GM18505 (cell line): Measurements from ENCODE around the gene PTGES3L.
"Not testable (repeated sequence)": the region's sequence is repeated elsewhere in the genome, so short reads cannot be mapped to it uniquely, and the experiment has no call there.

Source experiments
- ATAC-seq: cut with Tn5 transposase; IDR thresholded peaks from one replicate; pipeline ENCODE4 v1.9.1; 2021; ENCODE audit not compliant: unreplicated experiment
- POLR2A ChIP-seq: IDR thresholded peaks from 4 replicates; pipeline ENCODE4 v1.6.1; 2011; ENCODE audit warnings: borderline replicate concordance; ENCODE audit not compliant: insufficient read depth, insufficient read length; ENCODE audit errors: extremely low read depth

Gene PTGES3L

DNA sequence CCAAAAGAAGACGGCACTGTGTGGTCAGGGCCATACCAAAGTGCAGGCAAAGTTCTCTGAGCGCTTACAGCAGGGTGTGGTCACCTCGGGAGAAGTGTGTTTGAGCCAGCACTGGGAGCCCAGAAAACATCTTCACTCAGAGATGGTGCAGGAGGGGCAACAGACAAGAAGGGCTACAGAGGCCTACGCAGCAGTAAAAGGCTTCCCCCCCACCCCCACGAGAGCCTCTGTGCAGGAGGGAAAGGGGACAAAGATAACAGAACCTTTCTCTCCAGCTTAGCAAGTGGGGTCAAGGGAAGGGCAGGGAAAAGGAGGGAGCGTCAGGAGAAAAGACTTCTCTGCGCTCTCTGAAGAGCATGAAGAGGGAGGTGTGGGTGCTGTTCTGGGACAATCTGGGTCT, 39.5 kb upstream of the PTGES3L start:
- TF ChIP-seq POLR2A: no peak
- ATAC-seq: no peak

GRCh38 chr17:43018932-43019331, 39.1 kb upstream of the PTGES3L start:
- TF ChIP-seq POLR2A: no peak
- ATAC-seq: no peak

DNA sequence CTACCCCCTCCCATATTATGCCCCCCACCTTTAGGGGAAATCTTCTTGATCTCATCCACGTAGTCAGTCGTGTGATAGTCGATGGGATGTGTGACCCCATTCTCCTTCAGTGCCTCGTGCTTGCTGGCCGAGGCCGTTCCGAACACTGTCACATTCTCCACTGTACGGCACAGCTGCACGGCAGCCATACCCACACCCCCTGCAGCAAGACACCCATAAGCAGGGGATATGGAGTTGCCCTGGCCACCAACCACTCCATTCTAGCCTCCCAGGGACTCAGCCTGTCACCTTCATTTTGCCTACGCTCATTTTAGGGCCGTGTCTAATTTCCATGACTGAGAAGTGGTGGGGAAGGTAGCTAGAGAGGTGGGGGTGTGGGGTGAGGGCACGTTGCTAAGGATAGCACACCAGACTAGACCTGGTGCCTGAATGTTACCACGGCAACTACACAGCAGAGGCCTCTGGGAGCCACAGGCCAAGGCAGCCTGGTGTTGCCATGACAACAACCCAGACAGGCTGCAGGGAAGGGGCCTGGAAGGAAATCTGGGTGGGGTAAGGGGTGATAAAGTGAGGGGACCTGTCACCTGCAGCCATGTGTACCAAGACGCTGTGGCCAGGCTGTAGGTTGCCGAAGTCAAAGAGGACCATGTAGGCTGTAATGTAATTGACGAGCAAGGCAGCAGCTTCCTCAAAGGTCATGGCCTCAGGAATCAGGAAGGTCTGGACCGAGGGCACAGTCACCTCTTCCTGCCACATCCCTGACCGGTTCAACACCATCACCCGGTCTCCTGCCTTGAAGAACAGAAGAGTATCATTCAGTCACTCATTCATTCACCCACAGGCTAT, 38.4 kb upstream of the PTGES3L start:
- ATAC-seq: no peak
- TF ChIP-seq POLR2A: no peak

- ATAC-seq: no peak
- TF ChIP-seq POLR2A: peak; percentile 28
Observed at GRCh38 chr17:43016216-43016615, 36.3 kb upstream of the PTGES3L start.

GRCh38 chr17:43015579-43015978, 35.7 kb upstream of the PTGES3L start:
- ATAC-seq: no peak
- no peak for TF ChIP-seq POLR2A

DNA sequence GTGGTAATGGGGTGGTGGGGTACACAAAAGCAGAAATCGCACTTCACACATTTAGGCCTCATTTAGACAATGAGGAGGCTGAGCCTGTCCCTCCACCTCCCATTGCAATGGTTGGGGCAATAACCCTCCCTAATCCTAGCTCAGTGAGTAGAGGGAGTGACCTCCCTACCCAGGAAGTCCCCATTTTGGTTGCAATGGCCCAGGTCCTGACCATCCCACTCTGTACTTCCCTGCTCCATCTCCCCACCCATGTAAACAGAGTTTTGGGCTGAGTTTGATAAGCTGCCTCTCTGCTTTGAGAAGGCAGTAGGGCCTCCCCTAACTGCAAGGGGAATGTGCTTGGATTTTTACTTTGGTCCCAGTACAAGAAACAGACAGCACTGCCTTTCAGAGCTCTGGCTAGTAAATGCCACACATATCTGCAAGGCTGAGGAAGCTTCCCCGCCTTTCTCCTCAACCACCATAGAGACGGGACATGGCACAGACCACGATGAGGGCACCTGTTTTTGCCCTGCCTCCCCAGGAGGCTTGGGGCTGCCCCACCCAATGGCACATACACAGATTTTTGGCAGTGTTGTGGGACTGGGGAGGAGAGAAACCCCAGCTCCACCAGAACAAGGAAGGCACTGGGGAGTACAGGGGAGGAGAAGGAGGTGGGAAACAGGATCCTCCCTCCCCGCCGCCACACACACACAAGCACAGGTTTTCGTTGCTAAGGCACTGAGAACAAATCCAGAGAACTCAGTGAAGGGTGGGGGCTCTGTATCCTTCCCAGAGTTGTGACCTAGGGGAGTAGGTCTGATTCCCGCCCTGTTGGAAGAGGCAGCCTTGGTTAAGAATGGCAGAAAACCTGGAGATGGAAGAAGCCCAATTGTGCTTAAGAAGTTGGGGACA, 35.0 kb upstream of the PTGES3L start:
- ATAC-seq: no peak
- TF ChIP-seq POLR2A: no peak

DNA sequence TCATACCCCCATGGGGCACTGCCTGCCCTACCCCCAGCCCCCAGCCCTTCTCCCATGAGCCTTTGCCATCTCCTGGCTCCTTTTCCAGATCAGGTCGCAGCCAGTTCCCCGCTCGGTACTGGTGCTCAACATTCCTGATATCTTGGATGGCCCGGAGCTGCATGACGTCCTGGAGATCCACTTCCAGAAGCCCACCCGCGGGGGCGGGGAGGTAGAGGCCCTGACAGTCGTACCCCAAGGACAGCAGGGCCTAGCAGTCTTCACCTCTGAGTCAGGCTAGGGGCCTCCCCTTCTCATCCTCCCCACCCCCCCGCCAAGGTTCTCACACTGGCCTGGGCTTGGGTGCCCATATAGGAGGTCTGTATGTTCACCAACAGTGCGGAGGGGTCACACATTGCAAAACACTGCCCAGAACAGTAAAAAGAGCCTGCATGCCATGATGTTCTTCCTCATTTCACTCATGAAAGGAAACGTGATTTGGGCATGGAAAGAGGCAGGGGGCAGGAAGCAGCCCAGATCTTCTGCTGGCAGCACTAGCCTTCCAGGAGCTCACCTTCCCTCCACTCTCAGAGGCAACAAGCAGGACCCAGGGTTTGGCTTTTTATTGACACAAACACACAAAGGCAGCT, 34.3 kb upstream of the PTGES3L start:
- TF ChIP-seq POLR2A: no peak

DNA sequence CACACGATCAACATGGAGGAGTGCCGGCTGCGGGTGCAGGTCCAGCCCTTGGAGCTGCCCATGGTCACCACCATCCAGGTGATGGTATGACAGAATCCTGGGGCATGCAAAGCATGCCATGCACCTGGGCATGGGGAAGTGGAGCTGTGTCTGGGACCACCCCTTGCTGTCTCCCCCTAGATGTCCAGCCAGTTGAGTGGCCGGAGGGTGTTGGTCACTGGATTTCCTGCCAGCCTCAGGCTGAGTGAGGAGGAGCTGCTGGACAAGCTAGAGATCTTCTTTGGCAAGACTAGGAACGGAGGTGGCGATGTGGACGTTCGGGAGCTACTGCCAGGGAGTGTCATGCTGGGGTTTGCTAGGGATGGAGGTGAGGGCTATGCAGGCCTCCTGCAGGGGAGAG, 33.4 kb upstream of the PTGES3L start:
- no peak for TF ChIP-seq POLR2A
- ATAC-seq: no peak

More for the DNA sequence above, 34.3 kb upstream of the PTGES3L start:
- no peak for ATAC-seq

GRCh38 chr17:43011728-43012472, 32.0 kb upstream of the PTGES3L start:
- ATAC-seq: no peak
- TF ChIP-seq POLR2A: no peak

- TF ChIP-seq POLR2A: no peak
- no peak for ATAC-seq
Observed at GRCh38 chr17:43010667-43011308, 30.9 kb upstream of the PTGES3L start.

DNA sequence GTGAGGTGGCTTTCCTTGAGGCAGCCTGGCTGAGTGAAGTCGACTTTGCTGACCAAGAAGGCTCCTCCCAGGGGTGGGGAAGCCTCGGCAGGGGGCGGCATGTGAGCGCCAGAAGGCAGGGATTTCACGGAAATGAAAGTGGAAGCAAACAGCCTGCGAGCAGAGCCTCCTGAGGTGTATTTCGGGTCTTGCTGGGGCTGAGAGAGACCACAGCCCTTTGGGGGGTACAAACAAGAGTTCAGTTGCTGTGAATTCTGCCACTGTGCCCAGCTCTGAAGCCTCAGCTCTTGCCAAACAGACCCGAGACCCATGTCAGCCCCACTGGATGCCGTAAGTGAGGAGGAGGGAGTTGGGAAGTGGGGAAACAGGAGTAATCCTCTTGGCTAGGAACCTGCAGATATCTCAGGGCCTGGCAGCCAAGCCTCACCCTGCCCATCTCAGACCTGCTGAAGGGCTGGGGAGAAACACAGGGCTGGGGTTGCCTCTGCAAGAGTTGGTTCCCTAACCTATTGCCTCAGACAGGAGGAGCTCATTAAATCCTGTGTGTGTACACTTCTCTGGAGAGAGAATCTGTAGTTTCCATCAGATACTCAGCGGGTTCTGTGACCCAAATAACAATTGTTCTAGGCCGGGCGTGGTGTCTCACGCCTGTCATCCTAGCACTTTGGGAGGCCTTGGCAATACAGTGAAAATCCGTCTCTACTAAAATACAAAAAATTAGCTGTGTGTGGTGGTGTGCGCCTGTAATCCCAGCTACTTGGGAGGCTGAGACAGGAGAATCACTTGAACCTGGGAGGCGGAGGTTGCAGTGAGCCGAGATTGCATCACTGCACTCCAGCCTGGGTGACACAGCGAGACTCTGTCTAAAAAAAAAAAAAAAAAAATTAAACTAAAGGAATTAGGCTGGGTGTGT, 27.0 kb upstream of the PTGES3L start, which contains the start of gene IFI35:
Gene IFI35, plus strand, starts transcription at position 146 of the 913 bp plus-strand sequence. Its CDS starts 164 bp downstream, at position 310.
- peak; percentile 78 for TF ChIP-seq POLR2A
- peak; percentile 81 for ATAC-seq

- no peak for ATAC-seq
- TF ChIP-seq POLR2A: no peak
Observed at GRCh38 chr17:43003542-43004172, 23.8 kb upstream of the PTGES3L start.

DNA sequence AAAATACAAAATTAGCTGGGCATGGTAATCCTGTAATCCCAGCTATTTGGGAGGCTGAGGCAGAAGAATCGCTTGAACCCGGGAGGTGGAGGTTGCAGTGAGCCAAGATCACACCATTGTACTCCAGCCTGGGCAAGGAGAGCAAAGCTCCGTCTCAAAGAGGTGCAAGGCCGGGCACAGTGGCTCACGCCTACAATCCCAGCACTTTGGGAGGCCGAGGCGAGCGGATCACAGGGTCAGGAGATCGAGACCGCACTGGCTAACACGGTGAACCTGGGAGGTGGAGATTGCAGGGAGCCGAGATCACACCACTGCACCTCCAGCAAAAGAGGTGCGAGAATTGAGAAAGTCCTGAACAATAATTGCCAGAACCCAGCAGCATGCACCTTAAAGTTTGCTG, 21.0 kb upstream of the PTGES3L start:
- ATAC-seq: not testable (repeated sequence)
